Measurements from ENCODE around the gene PAIP2B. TPM values are rescaled to one million over a fixed set of nuclear protein-coding genes. Genes with fewer than 3 reads are reported as not detected.

PAIP2B gene
- total RNA-seq, 4 donors from 2014 or later = 11.2 to 16.9 (median 12.6) TPM

GRCh38 chr2:71256421-71256820 lies 29.5 kb upstream of the PAIP2B start:
- Histone ChIP-seq H3K4me1 (no peaks in the 10 kb centered on the region), H3K36me3 (no peaks in the 10 kb centered on the region), H3K9me3 (no peaks in the 10 kb centered on the region), H3K4me3 (no peak overlapping the region), H3K27me3 (peaks cover 0 to 4% (median 0%) of the 10 kb centered on the region in 4 donors), H3K27ac (replicated peaks in 1 of 4) (no peak overlapping the region)
- DNase-seq (ENCODE audit: extremely low spot score) = no peak
- WGBS = 79% methylated on average over 3 of the region's 3 CpGs
- TF ChIP-seq EP300 (IDR thresholded peaks at IDR 0.05) = no peak
- no peak for TF ChIP-seq CTCF (IDR thresholded peaks at IDR 0.05)
- no peak for TF ChIP-seq POLR2A (IDR thresholded peaks at IDR 0.05; ENCODE audit: low read depth)
- TF ChIP-seq POLR2AphosphoS5 (IDR thresholded peaks at IDR 0.05) = no peak
- intact Hi-C loops (cut with DNase I) = no loop called here

- Histone ChIP-seq H3K4me3 (no peak overlapping the region), H3K27ac (replicated peaks in 1 of 4) (no peak overlapping the region), H3K27me3 (peaks cover 0 to under 1% (median 0%) of the 10 kb centered on the region in 4 donors), H3K9me3 (no peaks in the 10 kb centered on the region), H3K36me3 (no peaks in the 10 kb centered on the region), H3K4me1 (no peaks in the 10 kb centered on the region)
- DNase-seq (ENCODE audit: extremely low spot score) = no peak
- TF ChIP-seq POLR2AphosphoS5 (IDR thresholded peaks at IDR 0.05) = no peak
- TF ChIP-seq EP300 (IDR thresholded peaks at IDR 0.05) = no peak
- no peak for TF ChIP-seq CTCF (IDR thresholded peaks at IDR 0.05)
- TF ChIP-seq POLR2A (IDR thresholded peaks at IDR 0.05; ENCODE audit: low read depth) = no peak
- intact Hi-C loops (cut with DNase I) = no loop called here
- WGBS = 83% methylated on average over 4 of the region's 4 CpGs
Measured at GRCh38 chr2:71254776-71255175, 27.9 kb upstream of the PAIP2B start.

GRCh38 chr2:71254078-71254477 lies 27.2 kb upstream of the PAIP2B start:
- no peak for DNase-seq (ENCODE audit: extremely low spot score)
- no peak overlapping the region for H3K27ac ChIP-seq (replicated peaks in 1 of 4)
- intact Hi-C loops (cut with DNase I) = no loop called here
- TF ChIP-seq CTCF (IDR thresholded peaks at IDR 0.05) (no peak), EP300 (IDR thresholded peaks at IDR 0.05) (no peak), POLR2A (IDR thresholded peaks at IDR 0.05; ENCODE audit: low read depth) (no peak), POLR2AphosphoS5 (IDR thresholded peaks at IDR 0.05) (no peak)
- H3K36me3 ChIP-seq = no peaks in the 10 kb centered on the region
- no peaks in the 10 kb centered on the region for H3K9me3 ChIP-seq
- H3K27me3 ChIP-seq = no peaks in the 10 kb centered on the region
- 94% methylated on average over 3 of the region's 3 CpGs for WGBS
- no peaks in the 10 kb centered on the region for H3K4me1 ChIP-seq
- no peak overlapping the region for H3K4me3 ChIP-seq

- no peak for TF ChIP-seq POLR2A (IDR thresholded peaks at IDR 0.05; ENCODE audit: low read depth)
- H3K27me3 ChIP-seq = no peaks in the 10 kb centered on the region
- intact Hi-C loops (cut with DNase I) = no loop called here
- no peaks in the 10 kb centered on the region for H3K9me3 ChIP-seq
- H3K36me3 ChIP-seq = no peaks in the 10 kb centered on the region
- 83% methylated on average over 1 of the region's 1 CpG for WGBS
- no peaks in the 10 kb centered on the region for H3K4me1 ChIP-seq
- no peak overlapping the region for H3K27ac ChIP-seq (replicated peaks in 1 of 4)
- DNase-seq (ENCODE audit: extremely low spot score) = no peak
- no peak overlapping the region for H3K4me3 ChIP-seq
Measured at GRCh38 chr2:71253476-71253875, 26.6 kb upstream of the PAIP2B start.

- Histone ChIP-seq H3K27me3 (no peaks in the 10 kb centered on the region), H3K27ac (replicated peaks in 1 of 4) (no peak overlapping the region), H3K36me3 (no peaks in the 10 kb centered on the region), H3K4me1 (no peaks in the 10 kb centered on the region), H3K4me3 (no peak overlapping the region), H3K9me3 (no peaks in the 10 kb centered on the region)
- intact Hi-C loops (cut with DNase I) = no loop called here
- 88% methylated on average over 3 of the region's 3 CpGs for WGBS
- no peak for DNase-seq (ENCODE audit: extremely low spot score)
- TF ChIP-seq CTCF (IDR thresholded peaks at IDR 0.05) (no peak), POLR2AphosphoS5 (IDR thresholded peaks at IDR 0.05) (no peak), EP300 (IDR thresholded peaks at IDR 0.05) (no peak), POLR2A (IDR thresholded peaks at IDR 0.05; ENCODE audit: low read depth) (no peak)
Measured at GRCh38 chr2:71252862-71253261, 26.0 kb upstream of the PAIP2B start.

All from esophagus muscularis mucosa (tissue), 4 donors.